GM21447 (cell line): ENCODE measurements around the gene GPATCH11.

Experiments
- ATAC-seq: cut with Tn5 transposase; IDR thresholded peaks from one replicate; pipeline ENCODE4 v1.9.1; 2021; ENCODE audit not compliant: unreplicated experiment

GPATCH11 gene

GRCh38 chr2:37104178-37104577 lies 19.9 kb downstream of the GPATCH11 start:
- no peak for ATAC-seq

- no peak for ATAC-seq
Measured at GRCh38 chr2:37105150-37105549, 20.8 kb downstream of the GPATCH11 start.

GRCh38 chr2:37109523-37109922 lies 25.2 kb downstream of the GPATCH11 start:
- ATAC-seq, result no peak

- no peak for ATAC-seq
Measured at GRCh38 chr2:37110306-37111212, 26.2 kb downstream of the GPATCH11 start.

GRCh38 chr2:37111958-37112357 lies 27.6 kb downstream of the GPATCH11 start:
- no peak for ATAC-seq

- ATAC-seq, result no peak
Measured at GRCh38 chr2:37117566-37117965, 33.2 kb downstream of the GPATCH11 start.

GRCh38 chr2:37119157-37119556 lies 34.8 kb downstream of the GPATCH11 start:
- ATAC-seq, result no peak

- no peak for ATAC-seq
Measured at GRCh38 chr2:37125416-37125815, 41.1 kb downstream of the GPATCH11 start.

GRCh38 chr2:37132914-37133313 lies 48.6 kb downstream of the GPATCH11 start:
- ATAC-seq, result no peak

- no peak for ATAC-seq
Measured at GRCh38 chr2:37142546-37142945, 58.2 kb downstream of the GPATCH11 start.

GRCh38 chr2:37143974-37144373 lies 59.7 kb downstream of the GPATCH11 start:
- no peak for ATAC-seq

GRCh38 chr2:37146062-37146461 lies 61.7 kb downstream of the GPATCH11 start:
- no peak for ATAC-seq

- ATAC-seq, result no peak
Measured at GRCh38 chr2:37148325-37148724, 64.0 kb downstream of the GPATCH11 start.
